ENCODE measurements around the gene TMEM53. TPM values are rescaled to one million over a fixed set of nuclear protein-coding genes. Genes with fewer than 3 reads are reported as not detected.

The TMEM53 gene
- total RNA-seq, 1 experiment from 2014 or later = 22.9 TPM

GRCh38 chr1:44621841-44622286, 52.4 kb downstream of the TMEM53 start:
- DNase-seq (ENCODE audit: low read depth, low spot score) (no peak), ATAC-seq (no peak)
- Histone ChIP-seq H3K4me1 (ENCODE audit: control insufficient read depth, insufficient read depth, low read length) (no peaks in the 10 kb centered on the region), H3K36me3 (ENCODE audit: control insufficient read depth, insufficient read depth, low read length) (no peaks in the 10 kb centered on the region), H3K27me3 (ENCODE audit: control insufficient read depth, insufficient read depth, low read length) (no peaks in the 10 kb centered on the region), H3K9me3 (ENCODE audit: control insufficient read depth, insufficient read depth, low read depth, low read length) (no peaks in the 10 kb centered on the region), H3K4me3 (ENCODE audit: low read depth in 2 of 2, low read length in 2 of 2) (no peak overlapping the region), H3K27ac (ENCODE audit: low read length) (no peak overlapping the region)
- CTCF ChIA-PET = interaction anchor here (0.6 kb wide), 1 partner anchor 239 kb away, joined by 3 read pairs; no protein-coding TSS in a partner anchor
- intact Hi-C loops (cut with micrococcal nuclease; ENCODE audit: unreplicated experiment) = no loop called here
- TF ChIP-seq SIN3A (IDR thresholded peaks at IDR 0.05; ENCODE audit: borderline replicate concordance, insufficient read depth, low read depth, low read length) (no peak), POLR2AphosphoS5 (IDR thresholded peaks at IDR 0.05; ENCODE audit: low read depth, low read length) (no peak), CTCF (IDR thresholded peaks at IDR 0.05) (no peak), TCF7L2 (IDR thresholded peaks at IDR 0.05; ENCODE audit: low read depth, low read length) (no peak), REST (IDR thresholded peaks at IDR 0.05; ENCODE audit: insufficient read depth in 1 of 2, low read depth in 2 of 2, low read length in 1 of 2) (no peak)
- BruUV-seq (replicated peaks) = no TSS peak
- POLR2A ChIA-PET = no interaction called here
- in situ Hi-C loops (cut with HindIII; ENCODE audit: low pct_unique_long_range_greater_than_20kb, low sequenced_read_pairs) = no loop called here

- no TSS peak for BruUV-seq (replicated peaks)
- ChIA-PET POLR2A (no interaction called here), CTCF (no interaction called here)
- intact Hi-C loops (cut with micrococcal nuclease; ENCODE audit: unreplicated experiment) (no loop called here), in situ Hi-C loops (cut with HindIII; ENCODE audit: low pct_unique_long_range_greater_than_20kb, low sequenced_read_pairs) (no loop called here)
- H3K9me3 ChIP-seq (ENCODE audit: control insufficient read depth, insufficient read depth, low read depth, low read length) = no peaks in the 10 kb centered on the region
- no peaks in the 10 kb centered on the region for H3K27me3 ChIP-seq (ENCODE audit: control insufficient read depth, insufficient read depth, low read length)
- H3K4me1 ChIP-seq (ENCODE audit: control insufficient read depth, insufficient read depth, low read length) = no peaks in the 10 kb centered on the region
- no peaks in the 10 kb centered on the region for H3K36me3 ChIP-seq (ENCODE audit: control insufficient read depth, insufficient read depth, low read length)
- DNase-seq (ENCODE audit: low read depth, low spot score) (no peak), ATAC-seq (no peak)
- no peak overlapping the region for H3K27ac ChIP-seq (ENCODE audit: low read length)
- TF ChIP-seq CTCF (IDR thresholded peaks at IDR 0.05) (no peak), POLR2AphosphoS5 (IDR thresholded peaks at IDR 0.05; ENCODE audit: low read depth, low read length) (no peak), REST (IDR thresholded peaks at IDR 0.05; ENCODE audit: insufficient read depth in 1 of 2, low read depth in 2 of 2, low read length in 1 of 2) (no peak), SIN3A (IDR thresholded peaks at IDR 0.05; ENCODE audit: borderline replicate concordance, insufficient read depth, low read depth, low read length) (no peak), TCF7L2 (IDR thresholded peaks at IDR 0.05; ENCODE audit: low read depth, low read length) (no peak)
- H3K4me3 ChIP-seq (ENCODE audit: low read depth in 2 of 2, low read length in 2 of 2) = no peak overlapping the region
Observed at GRCh38 chr1:44620072-44620471, 54.2 kb downstream of the TMEM53 start.
